Hindlimb muscle (tissue), 1 donor: ENCODE data around the gene NSMF. TPM values are rescaled to one million over a fixed set of nuclear protein-coding genes. Genes with fewer than 3 reads are reported as not detected.

Experiments used
- DNase-seq: peaks from one replicate; pipeline ENCODE4 v3.0.0-alpha.2; 2013
- polyA plus RNA-seq: library from polyadenylated mRNA; unstranded; fragments of 120-200 nt; gene quantifications from one replicate; pipeline ENCODE4 v1.2.1, GENCODE V29; 2013; ENCODE audit not compliant: insufficient read length

NSMF gene
- polyA plus RNA-seq, 1 donor: 18.1 TPM

DNA sequence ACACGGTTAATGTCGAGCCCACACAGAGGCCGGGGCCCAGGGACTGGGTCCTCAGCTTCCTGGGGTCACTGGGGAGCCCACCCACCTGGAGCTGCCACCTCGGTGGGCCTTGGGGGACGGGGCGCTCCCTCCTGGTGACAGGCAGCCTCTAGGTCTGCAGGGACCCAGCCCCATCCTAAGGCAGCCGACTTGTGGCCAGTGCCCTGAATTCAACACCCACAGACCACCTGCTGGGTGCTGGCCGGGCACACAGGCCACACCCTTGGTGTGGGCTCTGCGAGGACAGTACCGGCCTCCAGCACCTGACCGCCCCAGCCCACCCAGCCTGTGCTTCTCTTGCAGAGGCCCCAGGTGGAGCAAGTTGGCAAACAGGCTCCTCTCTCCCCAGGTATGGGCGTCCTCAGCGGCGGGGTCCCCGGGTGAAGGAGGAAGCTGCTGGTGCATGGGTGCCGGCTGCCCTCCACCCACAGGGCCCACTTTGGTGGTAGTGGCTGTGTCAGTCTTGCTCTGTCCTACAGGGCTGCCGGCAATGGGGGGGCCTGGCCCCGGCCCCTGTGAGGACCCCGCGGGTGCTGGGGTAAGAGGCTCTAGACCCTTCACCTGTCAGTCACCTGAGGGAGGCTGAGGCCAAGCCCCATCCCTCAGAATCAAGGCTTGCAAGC lies 26.3 kb downstream of the NSMF start:
- no peak for DNase-seq

DNA sequence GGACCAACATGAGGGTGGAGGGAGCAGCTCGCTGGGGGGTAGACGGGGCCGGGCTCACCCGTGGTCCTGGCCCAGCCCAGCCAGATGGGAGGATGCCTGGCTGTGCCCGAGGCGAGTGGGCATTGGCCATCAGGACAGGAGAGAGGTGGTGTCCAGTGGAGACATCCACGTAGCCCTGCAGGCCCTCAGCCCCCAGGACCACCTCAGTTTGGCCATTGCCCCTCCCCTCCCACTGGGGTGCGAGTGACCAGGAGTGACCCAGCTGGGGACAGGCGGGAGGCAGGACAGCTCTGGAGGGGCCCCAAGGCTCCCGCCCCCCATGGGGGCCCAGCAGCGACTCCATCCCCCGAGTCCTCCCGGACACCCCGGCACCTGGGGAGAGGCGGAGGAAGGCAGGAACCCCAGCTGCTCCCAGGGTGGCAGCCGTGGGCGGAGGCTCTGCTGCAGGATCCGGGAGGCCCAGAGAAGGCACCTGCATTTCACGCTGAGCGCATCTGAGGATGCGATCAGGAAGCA lies 27.7 kb downstream of the NSMF start:
- no peak for DNase-seq

DNA sequence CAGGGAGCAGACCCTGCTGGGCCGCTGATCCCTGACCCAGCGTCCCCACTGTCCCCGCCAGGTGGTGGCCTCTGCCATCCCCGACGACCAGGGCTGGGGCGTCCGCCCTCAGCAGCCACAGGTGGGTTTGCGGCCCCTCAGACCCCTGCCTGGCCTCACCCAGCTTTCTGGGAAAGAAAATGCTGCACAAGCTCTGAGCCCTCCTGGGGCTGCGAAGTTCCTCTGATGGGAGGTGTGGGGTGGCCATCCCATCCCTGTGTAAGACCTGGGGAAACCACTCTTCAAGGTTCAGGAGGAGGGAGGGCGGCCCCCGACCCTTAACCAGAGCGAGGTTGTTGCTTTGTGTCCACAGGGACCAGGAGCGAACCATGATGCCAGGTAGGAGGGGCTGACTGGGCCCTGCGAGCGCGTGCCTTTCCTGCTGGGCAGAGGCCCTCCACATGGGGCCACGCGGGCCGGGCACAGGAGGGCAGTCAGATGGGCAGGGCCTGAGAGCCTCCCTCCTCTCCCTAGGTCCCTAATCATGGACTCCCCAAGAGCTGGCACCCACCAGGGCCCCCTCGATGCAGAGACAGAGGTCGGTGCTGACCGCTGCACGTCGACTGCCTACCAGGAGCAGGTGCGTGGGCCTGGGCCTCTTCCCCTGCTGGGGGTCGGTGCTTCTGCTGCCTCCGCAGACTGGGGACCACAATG lies 28.3 kb downstream of the NSMF start:
- no peak for DNase-seq

DNA sequence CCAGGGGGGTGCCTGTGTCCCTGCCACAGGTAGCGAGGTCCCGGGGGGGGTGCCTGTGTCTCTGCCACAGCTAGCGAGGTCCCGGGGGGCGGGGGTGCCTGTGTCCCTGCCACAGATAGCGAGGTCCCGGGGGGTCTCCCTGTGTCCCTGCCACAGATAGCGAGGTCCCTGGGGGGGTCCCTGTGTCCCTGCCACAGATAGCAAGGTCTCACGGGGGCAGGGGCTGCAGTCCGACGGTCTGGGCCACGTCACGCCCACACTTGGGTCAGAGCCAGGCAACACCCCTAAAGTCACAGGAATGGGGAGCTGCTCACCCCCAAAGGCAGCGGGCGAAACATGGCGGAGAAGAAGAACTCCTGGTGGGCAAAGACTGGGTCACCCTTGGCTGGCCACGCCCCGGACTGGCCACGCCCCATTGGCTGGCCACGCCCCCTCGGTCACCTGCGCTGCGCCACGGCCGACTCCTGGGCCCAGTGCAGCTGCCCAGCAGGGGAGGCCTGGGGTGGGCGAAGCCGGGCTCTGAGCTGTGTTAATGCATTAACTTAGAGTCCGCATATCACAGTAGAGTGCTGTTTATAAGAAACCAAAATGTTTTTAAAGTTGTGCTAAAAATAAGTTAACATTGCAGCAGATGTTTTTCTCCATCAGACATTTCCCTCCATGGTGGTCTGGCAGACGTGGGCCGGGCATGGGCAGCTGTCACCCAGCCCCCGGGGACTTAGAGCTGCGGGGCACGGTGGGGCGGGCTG lies 29.0 kb downstream of the NSMF start:
- DNase-seq: no peak

DNA sequence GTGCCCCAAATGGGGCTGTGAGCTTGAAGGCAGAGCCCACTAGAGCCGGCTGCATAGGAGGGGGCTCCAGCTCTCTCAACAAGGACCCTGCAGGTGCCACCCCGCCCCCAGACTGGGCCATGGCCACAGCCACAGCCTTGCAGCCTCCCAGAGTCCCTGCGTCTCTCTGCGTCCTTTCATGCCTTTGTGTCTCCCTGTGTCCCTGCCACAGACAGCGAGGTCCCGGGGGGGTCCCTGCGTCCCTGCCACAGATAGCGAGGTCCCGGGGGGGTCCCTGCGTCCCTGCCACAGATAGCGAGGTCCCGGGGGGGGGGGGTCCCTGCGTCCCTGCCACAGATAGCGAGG lies 29.6 kb downstream of the NSMF start:
- no peak for DNase-seq

DNA sequence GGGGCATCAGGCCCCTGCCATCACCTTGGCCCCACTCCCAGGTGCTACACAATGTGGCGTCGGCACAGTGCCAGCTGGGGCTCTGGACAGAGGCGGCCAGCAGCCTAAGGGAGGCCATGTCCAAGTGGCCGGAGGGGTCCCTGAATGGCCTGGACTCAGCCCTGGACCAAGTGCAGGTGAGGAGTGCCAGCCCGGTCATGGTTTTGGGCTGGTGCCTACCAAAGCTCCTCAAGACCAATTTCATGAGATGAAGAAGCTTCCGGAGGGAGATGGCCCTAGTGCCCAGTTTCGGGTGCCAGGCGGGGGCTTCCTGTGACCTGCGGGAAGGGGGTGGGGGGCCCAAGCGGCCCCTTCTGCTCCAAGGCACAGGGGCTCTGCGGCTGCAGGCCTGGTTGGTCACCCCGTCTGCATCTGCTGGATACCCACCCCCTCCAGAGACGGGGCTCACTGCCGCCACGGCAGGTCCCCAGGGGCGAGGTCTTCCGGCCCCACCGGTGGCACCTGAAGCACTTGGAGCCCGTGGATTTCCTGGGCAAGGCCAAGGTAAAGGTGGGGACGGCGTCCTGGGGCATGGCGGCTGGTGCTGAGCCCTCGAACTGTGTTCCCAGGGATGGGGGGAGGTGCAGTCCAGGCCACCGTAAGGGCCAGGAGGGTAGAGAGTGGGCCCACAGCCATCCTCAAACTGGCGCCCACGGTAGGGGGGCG lies 30.1 kb downstream of the NSMF start:
- no peak for DNase-seq

DNA sequence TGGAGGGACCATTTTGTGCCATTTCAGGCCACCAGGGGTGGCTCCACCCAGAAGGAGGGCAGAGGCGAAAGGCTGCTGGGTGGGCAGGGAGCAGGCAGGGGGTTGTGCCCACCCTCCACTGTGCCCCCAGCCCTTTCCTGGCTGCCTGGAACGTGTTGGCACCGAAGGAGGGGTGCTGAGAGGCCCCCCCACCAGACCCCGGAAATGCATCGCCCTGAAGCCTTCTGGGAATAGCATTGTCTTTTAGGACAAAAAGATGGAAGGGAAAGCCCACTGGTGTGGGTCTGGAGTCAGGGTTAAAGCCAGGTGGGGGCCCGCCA lies 30.9 kb downstream of the NSMF start:
- DNase-seq: no peak

DNA sequence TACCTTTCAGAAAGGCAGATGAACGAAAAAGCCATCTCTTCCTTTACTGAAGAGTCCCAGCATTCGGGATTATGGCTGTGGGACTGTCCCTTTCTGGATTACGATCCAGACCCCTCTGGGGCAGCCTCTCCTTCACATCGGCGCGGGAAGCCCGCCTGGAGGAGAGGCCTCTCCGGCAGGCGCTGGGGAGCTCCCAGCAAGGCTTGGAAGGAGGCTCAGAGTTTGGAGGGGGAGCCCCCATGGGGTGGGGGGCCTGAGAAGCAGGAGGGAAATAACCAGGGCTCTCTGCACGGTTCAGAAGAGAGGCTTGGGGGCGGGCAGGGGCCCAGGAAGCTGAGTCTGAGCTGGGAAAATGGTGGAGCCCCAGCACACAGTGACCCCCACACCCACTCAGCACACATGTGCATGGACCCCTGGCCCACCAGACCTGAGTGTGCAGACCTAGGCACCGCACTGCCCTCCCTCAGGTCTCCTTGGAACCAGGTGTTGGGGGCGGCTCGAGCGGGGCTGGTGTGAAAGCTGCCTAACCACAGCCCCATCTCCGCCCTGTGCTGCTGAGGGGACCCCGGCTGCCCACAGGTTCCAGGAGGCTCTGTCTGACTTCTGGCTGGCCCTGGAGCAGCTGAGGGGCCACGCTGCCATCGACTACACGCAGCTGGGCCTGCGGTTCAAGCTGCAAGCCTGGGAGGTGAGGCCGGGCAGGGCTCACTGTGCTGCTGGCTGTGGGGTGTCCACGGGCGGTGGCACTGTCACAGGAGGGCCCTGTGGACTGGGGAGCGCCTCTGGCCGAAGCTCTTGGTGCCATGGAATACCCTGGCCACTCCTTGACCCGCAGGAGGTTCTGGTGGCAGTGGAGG lies 31.5 kb downstream of the NSMF start:
- DNase-seq: no peak

DNA sequence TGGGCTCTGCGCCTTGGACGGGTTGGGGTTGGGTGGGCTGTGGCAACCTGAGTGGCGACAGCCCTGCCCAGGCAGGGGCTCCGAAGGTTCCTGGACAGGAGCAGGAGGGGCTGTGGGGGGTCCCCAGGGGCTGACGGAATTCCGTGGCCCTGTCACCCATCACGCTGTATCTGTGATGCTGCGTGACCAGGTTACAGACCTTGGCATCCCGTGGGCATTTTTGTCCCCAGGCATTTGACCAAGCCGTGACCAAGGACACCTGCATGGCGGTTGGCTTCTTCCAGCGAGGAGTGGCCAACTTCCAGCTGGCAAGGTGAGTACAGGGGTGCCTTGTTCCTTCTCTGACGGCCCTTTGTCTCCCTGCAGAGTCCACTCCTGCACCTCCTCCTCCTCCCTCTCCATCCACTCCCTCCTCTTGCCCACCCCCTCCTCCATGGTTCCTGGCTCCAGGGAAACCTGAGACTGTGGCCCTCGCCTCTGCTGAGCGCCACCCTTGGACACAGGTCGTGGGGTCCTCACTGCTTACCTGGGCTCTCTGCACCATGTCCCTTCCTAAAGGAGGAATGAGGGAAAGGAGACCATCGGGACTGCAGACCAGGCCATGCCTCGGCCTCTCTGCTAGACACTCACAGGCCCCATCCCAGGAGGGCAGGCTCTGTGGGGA lies 33.0 kb downstream of the NSMF start:
- DNase-seq: no peak

DNA sequence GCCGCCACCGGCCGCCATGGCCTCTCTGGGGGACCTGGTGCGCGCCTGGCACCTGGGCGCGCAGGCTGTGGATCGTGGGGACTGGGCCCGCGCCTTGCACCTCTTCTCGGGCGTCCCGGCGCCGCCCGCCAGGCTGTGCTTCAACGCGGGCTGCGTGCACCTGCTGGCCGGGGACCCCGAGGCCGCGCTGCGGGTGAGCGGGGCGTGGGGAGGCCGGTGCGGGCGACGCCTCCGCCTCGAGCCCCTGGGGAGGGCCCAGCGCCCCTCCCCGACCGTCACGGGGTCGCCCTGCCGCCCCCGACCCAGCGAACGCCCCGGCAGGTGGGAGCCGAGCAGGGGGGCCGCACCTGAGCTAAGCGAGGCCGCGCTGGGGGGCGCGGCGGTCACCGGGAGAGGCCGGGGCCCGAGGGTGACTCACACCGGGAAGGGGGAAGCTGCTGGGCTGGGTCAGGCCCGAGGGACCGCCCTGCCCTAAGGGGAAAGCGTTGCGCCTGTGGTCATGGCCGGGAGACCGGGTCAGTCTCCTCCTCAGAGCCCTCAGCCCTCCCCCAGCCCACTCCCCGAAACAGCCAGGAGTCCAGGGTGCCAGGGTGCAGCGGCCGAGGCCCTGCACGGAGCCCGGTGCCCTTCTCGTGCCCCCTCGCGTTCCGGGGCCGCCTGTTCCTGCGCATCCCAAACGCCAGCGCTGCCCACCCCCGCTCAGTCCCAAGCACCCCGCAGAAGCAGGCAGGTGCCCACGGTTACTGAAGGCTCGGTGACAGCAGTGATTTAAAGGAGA lies 35.4 kb downstream of the NSMF start:
- no peak for DNase-seq

DNA sequence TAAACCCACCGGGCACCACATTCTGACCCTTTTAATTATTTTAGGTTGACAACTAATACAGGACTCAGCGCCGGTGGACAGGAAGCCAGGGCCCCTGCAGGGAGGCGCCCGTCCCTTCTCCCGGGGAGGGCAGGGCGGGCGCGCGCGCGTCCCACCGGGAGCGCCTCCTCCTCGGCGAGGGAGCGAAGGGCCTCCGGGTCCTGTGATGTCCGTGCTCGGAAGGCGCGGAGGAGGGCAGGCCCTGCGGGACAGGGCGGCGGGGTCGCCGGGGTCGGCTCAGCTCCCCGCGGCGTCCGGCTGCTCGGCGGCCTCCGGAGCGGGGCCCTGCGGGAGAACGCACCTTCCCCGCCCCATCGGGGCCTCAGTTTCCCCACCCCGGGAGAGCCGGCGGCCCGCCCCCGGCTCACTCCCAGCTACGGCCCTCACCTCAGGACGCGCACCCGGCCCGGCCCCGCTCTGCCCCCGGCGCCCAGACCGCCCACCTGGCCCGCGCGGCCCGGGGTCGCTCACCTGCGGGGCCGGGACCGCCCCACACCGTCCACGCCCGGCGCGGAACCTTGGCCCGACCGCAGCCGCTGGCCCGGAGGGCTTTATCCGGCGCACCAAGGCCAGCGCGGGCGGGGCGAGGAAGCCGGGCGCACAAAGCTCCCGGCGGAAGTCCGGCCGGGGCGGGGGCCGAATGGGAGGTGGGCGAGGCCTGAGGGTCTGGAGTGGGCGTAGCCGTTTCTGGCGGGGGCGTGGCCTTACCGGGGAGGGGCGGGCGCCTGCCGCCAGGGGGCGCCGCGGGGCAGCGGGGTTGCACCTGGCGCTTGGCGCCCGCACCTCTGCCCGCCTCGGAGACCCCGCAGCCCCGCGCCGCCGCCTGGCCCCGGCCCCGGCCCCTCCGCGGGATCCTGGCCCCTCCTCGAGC lies 36.3 kb downstream of the NSMF start, which contains the start of the genes EXD3 and NOXA1:
EXD3 (minus strand) TSS at position 559 of the 910 bp plus-strand sequence. CDS start 27,805 bp downstream, outside the sequence.
NOXA1 (plus strand) TSS at position 790 of the 910 bp plus-strand sequence. CDS start 137 bp downstream, outside the sequence.
- peak; percentile 89 for DNase-seq

DNA sequence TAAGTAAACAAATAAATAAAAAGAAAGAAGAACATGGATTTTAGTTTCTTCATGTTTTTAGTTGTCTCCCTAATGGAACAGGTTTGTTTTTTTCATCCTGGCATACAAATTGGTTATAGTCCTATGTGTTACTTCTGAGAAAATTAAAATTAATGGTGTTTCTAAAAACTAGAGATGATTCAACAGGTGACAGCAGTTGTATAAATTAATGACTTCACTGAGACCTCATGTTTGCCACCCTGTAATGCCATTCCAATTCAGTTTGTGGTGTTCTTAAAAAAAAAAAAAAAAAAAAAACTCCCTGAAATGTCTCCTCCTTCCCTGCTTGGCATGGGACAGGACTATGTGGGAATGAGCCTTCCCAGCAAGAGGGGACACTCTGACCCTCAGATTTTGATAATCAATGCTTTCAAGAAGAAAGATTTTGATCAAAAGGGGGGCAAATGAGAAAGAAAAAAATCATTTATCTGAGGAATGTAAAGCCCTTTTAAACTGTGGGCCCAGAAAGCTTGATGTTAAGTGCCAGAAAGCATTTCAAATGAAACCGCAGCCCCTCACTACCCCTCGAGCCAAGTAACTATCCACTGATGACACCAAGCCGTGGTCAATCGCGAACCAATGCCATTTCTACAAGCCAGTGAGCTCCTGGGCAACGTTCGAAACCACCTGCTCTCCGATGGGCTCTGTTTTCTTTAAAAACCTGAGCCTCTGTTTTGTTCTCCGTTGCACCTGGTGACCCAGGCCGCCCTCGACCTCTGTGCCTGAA lies 37.1 kb downstream of the NSMF start:
- DNase-seq: no peak

DNA sequence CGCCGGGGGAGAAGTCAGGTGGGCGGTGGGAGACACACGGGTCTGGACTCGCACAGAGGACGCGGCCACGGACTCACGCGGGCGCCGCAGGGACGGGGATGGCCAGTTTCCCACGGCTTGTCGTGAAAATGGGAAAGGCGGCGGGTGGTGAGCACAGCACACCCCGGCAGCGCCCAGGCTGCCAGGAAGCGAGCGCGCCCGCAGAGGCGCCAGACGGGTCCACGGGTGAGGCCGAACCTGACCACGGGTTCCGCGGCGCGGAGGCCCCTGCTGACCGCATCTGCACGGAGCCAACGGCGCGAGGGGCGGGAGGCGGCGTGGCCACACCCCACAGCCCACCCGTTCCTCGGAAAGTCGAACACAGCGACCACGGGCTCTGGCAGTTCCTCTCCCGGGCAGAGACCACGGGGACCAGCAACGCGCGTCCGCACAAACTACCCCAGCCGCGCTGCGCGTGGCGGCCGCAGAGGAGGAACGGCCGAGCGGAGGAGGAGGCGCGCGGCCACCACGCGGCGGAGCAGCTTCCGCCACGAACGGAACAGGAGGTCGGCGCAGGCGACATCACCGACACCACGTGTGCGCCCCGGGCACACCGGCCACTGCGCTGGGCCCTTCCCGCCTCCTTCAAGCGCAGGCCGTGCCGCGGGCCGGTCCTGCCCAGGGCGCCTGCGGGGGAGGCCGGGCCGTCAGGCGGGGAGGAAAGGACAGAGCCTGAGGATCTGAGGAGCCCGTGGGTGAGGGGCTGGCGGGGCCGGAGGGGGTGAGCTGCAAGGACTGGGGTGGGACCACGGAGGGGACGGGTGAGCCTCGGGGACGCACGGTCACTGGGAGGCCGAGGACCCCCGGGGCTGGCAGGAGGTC lies 41.7 kb downstream of the NSMF start:
- no peak for DNase-seq

DNA sequence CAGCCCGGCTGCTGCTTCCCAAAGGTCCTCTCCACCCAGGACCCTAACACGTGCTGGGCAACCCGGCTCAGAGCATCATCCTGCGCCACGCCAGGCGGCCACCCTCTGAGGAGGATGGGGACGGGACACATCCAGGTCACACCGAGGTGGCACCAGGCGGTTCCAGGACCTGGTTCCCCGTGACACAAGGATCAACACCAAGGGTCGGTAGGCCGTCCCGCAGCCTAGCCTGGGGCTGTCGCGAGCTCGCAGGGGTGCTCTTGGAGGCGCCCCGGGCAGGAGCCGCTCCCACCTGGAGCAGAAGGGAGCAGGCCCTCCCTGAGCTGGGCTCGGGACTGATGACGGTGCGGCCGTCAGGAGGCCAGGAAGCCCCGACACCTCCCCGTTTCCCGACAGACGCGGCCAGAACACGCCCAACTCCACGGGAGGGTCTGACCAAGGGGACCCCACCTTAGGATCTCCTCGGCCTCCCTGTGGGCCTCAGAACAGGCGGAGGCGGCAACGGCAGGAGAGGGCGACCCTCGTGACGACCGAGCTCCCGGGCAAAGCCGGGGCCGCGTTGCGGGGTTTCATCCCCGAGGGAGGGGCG lies 42.5 kb downstream of the NSMF start:
- DNase-seq: no peak

DNA sequence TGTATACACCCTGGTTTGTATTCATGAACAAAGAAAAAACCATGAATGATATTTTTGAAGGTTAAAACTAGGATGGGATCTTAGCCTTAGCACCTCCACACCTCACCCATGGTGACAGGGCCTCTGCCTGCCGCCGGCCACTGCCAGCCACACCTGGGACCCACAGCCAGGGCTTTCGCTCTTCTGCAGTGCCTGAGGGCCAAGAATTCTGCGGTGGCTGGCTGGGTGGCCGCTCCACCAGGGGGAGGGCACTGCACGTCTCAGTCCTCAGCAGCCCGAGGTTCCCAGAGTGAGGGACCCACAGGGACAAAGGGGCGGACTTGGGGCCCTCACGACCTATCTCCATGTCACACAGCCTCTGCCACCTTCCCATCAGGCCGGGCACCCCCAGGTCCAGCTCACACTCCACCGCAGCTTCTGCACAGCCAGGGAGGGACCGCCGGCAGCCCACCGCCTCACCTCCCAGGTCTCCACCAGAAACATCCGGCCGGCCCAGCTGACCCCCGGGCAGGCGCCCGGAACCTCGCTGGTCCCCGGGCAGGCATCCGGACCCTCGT lies 43.0 kb downstream of the NSMF start:
- DNase-seq: no peak

DNA sequence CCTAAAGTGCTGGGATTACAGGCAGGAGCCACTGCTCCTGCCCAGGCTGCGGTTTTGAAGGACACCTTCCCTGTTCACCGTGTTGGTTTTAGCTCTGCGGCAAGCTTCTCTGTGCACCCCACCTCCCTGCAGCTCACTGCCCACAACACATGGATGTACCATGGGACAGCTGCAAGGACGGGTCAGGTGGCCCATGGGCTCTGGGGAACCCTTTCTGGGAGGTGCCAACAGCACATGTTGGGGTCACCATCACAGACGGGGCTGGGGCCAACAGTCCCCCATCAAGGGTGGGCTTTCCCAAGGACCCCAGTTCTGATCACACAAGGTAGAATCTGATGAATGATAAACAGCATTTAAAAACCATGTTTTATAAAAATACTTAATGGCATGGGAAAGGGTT lies 43.7 kb downstream of the NSMF start:
- DNase-seq: no peak

DNA sequence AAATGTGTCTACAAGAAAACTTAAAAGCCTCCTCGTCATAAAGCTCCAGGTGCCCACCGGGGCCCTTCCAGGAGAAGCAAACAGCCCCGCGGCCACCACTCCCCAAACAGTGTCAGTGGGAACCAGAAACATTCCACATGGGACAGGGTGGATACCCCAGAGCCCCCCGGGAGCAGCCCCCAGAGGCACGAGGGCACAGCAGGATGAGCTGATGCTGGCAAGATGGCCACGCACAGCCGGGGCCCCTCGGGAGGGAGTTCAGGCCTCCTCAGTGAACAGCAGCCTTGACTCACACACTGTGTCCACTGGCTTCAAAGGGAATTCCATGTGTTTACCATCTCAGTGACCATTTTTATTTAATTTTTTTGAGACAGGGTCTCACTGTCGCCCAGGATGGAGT lies 46.7 kb downstream of the NSMF start:
- DNase-seq: no peak
